Measurements from ENCODE around the gene ASXL2. TPM values are rescaled to one million over a fixed set of nuclear protein-coding genes. Genes with fewer than 3 reads are reported as not detected.
"Not testable (repeated sequence)": the region's sequence is repeated elsewhere in the genome, so short reads cannot be mapped to it uniquely, and the experiment has no call there.

The ASXL2 gene
- total and polyA plus RNA-seq, 4 experiments from 2014 or later = 6.3 to 63.6 (median 33.1) TPM

GRCh38 chr2:25851740-25852503 lies 26.4 kb downstream of the ASXL2 start:
- no peaks in the 10 kb centered on the region for H3K27me3 ChIP-seq (ENCODE audit: insufficient read depth, low read length)
- H3K4me3 ChIP-seq (ENCODE audit: low read length in 2 of 2) = peak overlapping the region in 1 of 2 donors; percentile 13
- H3K27ac Mint-ChIP-seq = peak overlapping the region; percentile 63 to 97 (median 84)
- H3K27ac ChIP-seq (ENCODE audit: low read depth, low read length) = peak overlapping the region; percentile 52
- H3K27me3 Mint-ChIP-seq = no peaks in the 10 kb centered on the region
- no peaks in the 10 kb centered on the region for H3K9me3 Mint-ChIP-seq
- intact Hi-C loops (cut with micrococcal nuclease) = loop anchor here (1.0 to 2.0 kb wide), 6 partner anchors 26 to 293 kb away; partner anchors contain the start of gene ASXL2
- POLR2A ChIA-PET (ENCODE audit: partially characterized antibody) = interaction anchor here (0.7 to 3.2 kb wide), 8 partner anchors 9 to 182 kb away, joined by 3 to 31 read pairs (median 4); partner anchors contain the start of genes ASXL2 and RAB10
- peaks cover 8 to 11% of the 10 kb centered on the region in 2 donors for H3K36me3 Mint-ChIP-seq
- H3K4me1 ChIP-seq (ENCODE audit: insufficient read depth, low read length) = peaks cover 48% of the 10 kb centered on the region
- peak overlapping the region; percentile 59 to 87 (median 80) for H3K4me3 Mint-ChIP-seq
- peak; percentile 66 to 79 (median 72) for DNase-seq
- H3K4me1 Mint-ChIP-seq = peaks cover 37 to 50% (median 43%) of the 10 kb centered on the region in 4 donors
- CTCF ChIA-PET (ENCODE audit: partially characterized antibody) = interaction anchor here (0.6 to 4.8 kb wide), 38 partner anchors 10 to 726 kb away, joined by 3 to 49 read pairs (median 4); partner anchors contain the start of gene ASXL2
- no peaks in the 10 kb centered on the region for H3K36me3 ChIP-seq (ENCODE audit: insufficient read depth, low read length)
- no peaks in the 10 kb centered on the region for H3K9me3 ChIP-seq (ENCODE audit: control insufficient read depth in 1 of 2, low read length in 2 of 2)

DNA sequence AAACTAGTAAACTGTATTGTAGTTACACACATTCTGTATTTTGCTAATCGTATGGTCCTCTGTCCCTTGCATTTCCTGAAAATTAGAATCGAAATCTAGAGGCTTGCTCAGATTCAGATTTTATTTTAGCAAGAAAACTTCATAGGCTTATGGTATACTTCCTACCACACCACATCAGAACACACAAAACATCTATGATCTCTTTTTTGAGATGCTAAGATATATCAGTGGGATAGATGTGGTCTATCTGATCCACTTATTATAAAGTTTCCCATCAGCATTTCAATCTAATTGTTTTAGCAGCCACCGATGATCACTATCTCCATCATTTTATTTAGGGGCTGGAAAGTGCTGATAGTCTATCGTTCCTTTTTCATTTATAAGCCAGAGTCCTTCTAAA lies 27.9 kb downstream of the ASXL2 start:
- H3K4me3 Mint-ChIP-seq = peak overlapping the region in 6 of 8 donors; percentile 1 to 73 (median 51)
- intact Hi-C loops (cut with micrococcal nuclease); H3K36me3 ChIP-seq (ENCODE audit: insufficient read depth, low read length); H3K27me3 Mint-ChIP-seq; H3K4me3 ChIP-seq (ENCODE audit: low read length in 2 of 2); H3K27ac ChIP-seq (ENCODE audit: low read depth, low read length); H3K27me3 ChIP-seq (ENCODE audit: insufficient read depth, low read length); H3K36me3 Mint-ChIP-seq; H3K9me3 Mint-ChIP-seq; POLR2A ChIA-PET (ENCODE audit: partially characterized antibody); H3K9me3 ChIP-seq (ENCODE audit: control insufficient read depth in 1 of 2, low read length in 2 of 2): not testable (repeated sequence)
- peaks cover 48% of the 10 kb centered on the region for H3K4me1 ChIP-seq (ENCODE audit: insufficient read depth, low read length)
- CTCF ChIA-PET (ENCODE audit: partially characterized antibody) = interaction anchor here (1.2 to 4.8 kb wide), 6 partner anchors 9 to 100 kb away, joined by 3 to 49 read pairs (median 40); partner anchors contain the start of gene ASXL2
- peak in 2 of 5 donors; percentile 10 to 20 for DNase-seq
- peak overlapping the region; percentile 14 to 83 (median 61) for H3K27ac Mint-ChIP-seq
- peaks cover 37 to 50% (median 42%) of the 10 kb centered on the region in 4 donors for H3K4me1 Mint-ChIP-seq

GRCh38 chr2:25849350-25849749 lies 28.9 kb downstream of the ASXL2 start:
- H3K27ac ChIP-seq (ENCODE audit: low read depth, low read length); H3K27ac Mint-ChIP-seq; H3K9me3 Mint-ChIP-seq; H3K27me3 Mint-ChIP-seq; H3K4me3 Mint-ChIP-seq; H3K9me3 ChIP-seq (ENCODE audit: control insufficient read depth in 1 of 2, low read length in 2 of 2); intact Hi-C loops (cut with micrococcal nuclease); H3K36me3 ChIP-seq (ENCODE audit: insufficient read depth, low read length); H3K4me3 ChIP-seq (ENCODE audit: low read length in 2 of 2); DNase-seq; H3K27me3 ChIP-seq (ENCODE audit: insufficient read depth, low read length): not testable (repeated sequence)
- Mint-ChIP-seq H3K36me3 (peaks cover 10 to 12% of the 10 kb centered on the region in 2 donors), H3K4me1 (peaks cover 31 to 43% (median 35%) of the 10 kb centered on the region in 4 donors)
- ChIA-PET POLR2A (ENCODE audit: partially characterized antibody) (interaction anchor here (0.6 kb wide), 1 partner anchor 98 kb away, joined by 5 read pairs; no protein-coding TSS in a partner anchor), CTCF (ENCODE audit: partially characterized antibody) (interaction anchor here (0.7 to 1.7 kb wide), 4 partner anchors 17 to 242 kb away, joined by 3 to 6 read pairs (median 4); no protein-coding TSS in a partner anchor)
- H3K4me1 ChIP-seq (ENCODE audit: insufficient read depth, low read length) = peaks cover 42% of the 10 kb centered on the region

- H3K4me3 Mint-ChIP-seq = no peak overlapping the region
- intact Hi-C loops (cut with micrococcal nuclease) = no loop called here
- no peaks in the 10 kb centered on the region for H3K27me3 Mint-ChIP-seq
- Histone ChIP-seq H3K27ac (ENCODE audit: low read depth, low read length) (no peak overlapping the region), H3K9me3 (ENCODE audit: control insufficient read depth in 1 of 2, low read length in 2 of 2) (no peaks in the 10 kb centered on the region), H3K36me3 (ENCODE audit: insufficient read depth, low read length) (no peaks in the 10 kb centered on the region), H3K4me3 (ENCODE audit: low read length in 2 of 2) (no peak overlapping the region), H3K27me3 (ENCODE audit: insufficient read depth, low read length) (no peaks in the 10 kb centered on the region), H3K4me1 (ENCODE audit: insufficient read depth, low read length) (peaks cover 10% of the 10 kb centered on the region)
- ChIA-PET POLR2A (ENCODE audit: partially characterized antibody) (interaction anchor here (1.0 kb wide), 1 partner anchor 10 kb away, joined by 3 read pairs; no protein-coding TSS in a partner anchor), CTCF (ENCODE audit: partially characterized antibody) (interaction anchor here (1.0 kb wide), 1 partner anchor 105 kb away, joined by 3 read pairs; no protein-coding TSS in a partner anchor)
- no peaks in the 10 kb centered on the region for H3K9me3 Mint-ChIP-seq
- H3K36me3 Mint-ChIP-seq = peaks cover 10 to 17% of the 10 kb centered on the region in 2 donors
- no peak for DNase-seq
- peaks cover 6 to 12% (median 8%) of the 10 kb centered on the region in 4 donors for H3K4me1 Mint-ChIP-seq
- no peak overlapping the region for H3K27ac Mint-ChIP-seq
Measured at GRCh38 chr2:25845843-25846505, 32.3 kb downstream of the ASXL2 start.

DNA sequence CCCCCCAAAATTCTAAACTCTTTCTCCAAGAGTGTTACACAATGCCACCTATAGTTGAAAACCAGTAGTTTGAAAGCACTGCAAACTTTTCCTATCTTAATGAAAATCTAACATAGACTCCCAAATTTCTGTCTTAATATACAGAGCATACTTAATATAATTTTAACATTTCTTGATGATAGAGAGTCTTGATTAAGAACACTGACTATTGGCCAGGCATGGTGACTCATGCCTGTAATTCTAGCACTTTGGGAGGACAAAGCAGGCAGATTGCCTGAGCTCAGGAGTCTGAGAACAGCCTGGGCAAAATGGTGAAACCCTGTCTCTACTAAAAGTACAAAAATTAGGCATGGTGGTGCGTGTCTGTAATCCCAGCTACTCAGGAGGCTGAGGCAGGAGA lies 34.2 kb downstream of the ASXL2 start:
- Mint-ChIP-seq H3K27ac (peak overlapping the region in 2 of 7 donors; percentile 15 to 37), H3K36me3 (peaks cover 17 to 21% of the 10 kb centered on the region in 2 donors), H3K4me3 (no peak overlapping the region), H3K9me3 (no peaks in the 10 kb centered on the region), H3K27me3 (no peaks in the 10 kb centered on the region), H3K4me1 (peaks cover 2 to 6% (median 4%) of the 10 kb centered on the region in 4 donors)
- DNase-seq = no peak
- H3K27ac ChIP-seq (ENCODE audit: low read depth, low read length) = no peak overlapping the region
- H3K4me1 ChIP-seq (ENCODE audit: insufficient read depth, low read length) = no peaks in the 10 kb centered on the region
- H3K27me3 ChIP-seq (ENCODE audit: insufficient read depth, low read length) = no peaks in the 10 kb centered on the region
- H3K9me3 ChIP-seq (ENCODE audit: control insufficient read depth in 1 of 2, low read length in 2 of 2) = no peaks in the 10 kb centered on the region
- intact Hi-C loops (cut with micrococcal nuclease) = no loop called here
- no peak overlapping the region for H3K4me3 ChIP-seq (ENCODE audit: low read length in 2 of 2)
- ChIA-PET POLR2A (ENCODE audit: partially characterized antibody) (no interaction called here), CTCF (ENCODE audit: partially characterized antibody) (interaction anchor here (8.0 kb wide), 1 partner anchor 9 kb away, joined by 43 read pairs; no protein-coding TSS in a partner anchor)
- H3K36me3 ChIP-seq (ENCODE audit: insufficient read depth, low read length) = no peaks in the 10 kb centered on the region

DNA sequence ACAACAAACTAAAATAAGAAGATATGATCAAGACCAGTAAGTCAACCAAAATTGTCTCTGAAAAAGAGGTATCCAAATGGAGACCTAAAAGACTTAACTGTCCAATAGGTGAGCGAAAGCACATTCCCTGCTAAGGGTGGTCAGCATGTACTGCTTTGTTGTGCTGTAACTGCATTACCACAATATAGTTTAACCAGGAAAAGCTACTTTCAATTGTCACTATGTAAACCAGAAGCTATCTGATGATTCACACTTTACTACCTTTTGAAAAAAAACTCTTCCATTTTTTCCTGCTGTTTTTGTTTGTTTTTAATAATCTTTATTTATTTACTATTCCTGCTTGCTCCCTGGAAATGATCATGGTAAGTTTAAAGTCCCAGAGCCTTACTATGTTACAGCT lies 36.1 kb downstream of the ASXL2 start:
- CTCF ChIA-PET (ENCODE audit: partially characterized antibody) = interaction anchor here (8.0 kb wide), 1 partner anchor 11 kb away, joined by 43 read pairs; no protein-coding TSS in a partner anchor
- intact Hi-C loops (cut with micrococcal nuclease) = no loop called here
- H3K27ac ChIP-seq (ENCODE audit: low read depth, low read length) = no peak overlapping the region
- Mint-ChIP-seq H3K27ac (peak overlapping the region in 1 of 7 donors; percentile 30), H3K9me3 (no peaks in the 10 kb centered on the region), H3K4me1 (peaks cover 7 to 12% (median 11%) of the 10 kb centered on the region in 4 donors), H3K27me3 (no peaks in the 10 kb centered on the region), H3K36me3 (peaks cover 14 to 22% of the 10 kb centered on the region in 2 donors), H3K4me3 (no peak overlapping the region)
- no peaks in the 10 kb centered on the region for H3K27me3 ChIP-seq (ENCODE audit: insufficient read depth, low read length)
- no peaks in the 10 kb centered on the region for H3K9me3 ChIP-seq (ENCODE audit: control insufficient read depth in 1 of 2, low read length in 2 of 2)
- POLR2A ChIA-PET (ENCODE audit: partially characterized antibody) = no interaction called here
- H3K4me1 ChIP-seq (ENCODE audit: insufficient read depth, low read length) = no peaks in the 10 kb centered on the region
- DNase-seq = no peak
- H3K4me3 ChIP-seq (ENCODE audit: low read length in 2 of 2) = no peak overlapping the region
- no peaks in the 10 kb centered on the region for H3K36me3 ChIP-seq (ENCODE audit: insufficient read depth, low read length)

Measured in CD4-positive, alpha-beta memory T cell (primary cell).